ENCODE results near the gene MED17. TPM values are rescaled to one million over a fixed set of nuclear protein-coding genes. Genes with fewer than 3 reads are reported as not detected.

The MED17 gene
- total RNA-seq, 1 experiment from 2014 or later: 41.1 TPM

DNA sequence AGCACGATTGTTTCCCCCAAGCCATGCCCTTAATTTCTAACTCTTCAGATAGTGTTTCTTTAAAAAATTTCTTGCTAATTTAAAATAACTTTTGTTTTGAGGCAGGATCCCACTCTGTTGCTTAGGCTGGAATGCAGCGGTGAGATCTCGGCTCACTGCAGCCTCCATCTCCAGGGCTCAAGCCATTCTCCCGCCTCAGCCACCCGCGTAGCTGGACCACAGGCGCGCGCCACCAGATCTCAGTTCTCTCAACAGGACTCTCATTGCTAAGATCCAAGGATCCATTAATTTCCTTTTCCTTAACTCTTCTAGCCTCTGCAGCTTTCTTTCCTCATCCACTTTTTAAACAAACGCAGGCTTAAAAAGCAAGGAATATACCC, 327 bp upstream of the MED17 start:
- ChIA-PET CTCF (interaction anchor here (0.8 to 1.1 kb wide), 4 partner anchors 26 to 549 kb away, joined by 3 to 7 read pairs (median 4); partner anchors contain the start of genes C11orf54 and TAF1D), POLR2A (interaction anchor here (0.8 to 2.3 kb wide), 9 partner anchors 9 to 1186 kb away, joined by 3 to 39 read pairs (median 4); partner anchors contain the start of genes C11orf54 and TAF1D), RAD21 (ENCODE audit: low non-redundant PET in 1 of 2, low total read pairs in 2 of 2, uncharacterized antibody in 2 of 2, unreplicated experiment in 2 of 2) (interaction anchor here in 1 of 2 experiments (0.9 kb wide), 1 partner anchor 42 kb away, joined by 4 read pairs; the partner anchor contains the start of genes C11orf54 and TAF1D)
- H3K9me2 ChIP-seq (ENCODE audit: insufficient read depth): no peaks in the 10 kb centered on the region
- H3K4me2 ChIP-seq (ENCODE audit: low read length): peak overlapping the region; percentile 77
- TF ChIP-seq CBX3 (IDR thresholded peaks at IDR 0.05; ENCODE audit: low read depth) (no peak), SRF (IDR thresholded peaks at IDR 0.05; ENCODE audit: low read depth) (no peak)
- H3K27ac ChIP-seq (ENCODE audit: low read depth, low read length): peak overlapping the region; percentile 87
- no peaks in the 10 kb centered on the region for H3K9me3 ChIP-seq (ENCODE audit: control insufficient read depth in 1 of 2, insufficient read depth in 1 of 2, low read depth in 1 of 2, low read length in 2 of 2)
- DNase-seq (ENCODE audit: low read depth, low spot score) (no peak), ATAC-seq (peak; percentile 72)
- peak overlapping the region; percentile 98 for H3K9ac ChIP-seq (ENCODE audit: low read length)
- H3K36me3 ChIP-seq (ENCODE audit: control insufficient read depth in 1 of 2, insufficient read depth in 2 of 2, low read length in 2 of 2): peaks cover 3 to 8% of the 10 kb centered on the region in 2 experiments; a peak in 2 of 4 replicates
- peak overlapping the region; percentile 49 for H2AFZ ChIP-seq (ENCODE audit: low read depth, low read length, poor library complexity, severe bottlenecking)
- H3K79me2 ChIP-seq (ENCODE audit: insufficient read depth, low read length): peaks cover 47% of the 10 kb centered on the region
- H3K27me3 ChIP-seq (ENCODE audit: insufficient read depth, low read length): no peaks in the 10 kb centered on the region
- peaks cover 15% of the 10 kb centered on the region; the same call in 1 of the 2 replicates for H4K20me1 ChIP-seq (ENCODE audit: insufficient read depth)
- peaks cover 9 to 12% of the 10 kb centered on the region in 2 experiments; a peak in 3 of 4 replicates for H3K4me1 ChIP-seq (ENCODE audit: control insufficient read depth in 1 of 2, insufficient read depth in 2 of 2, low read length in 2 of 2)
- TSS peak; percentile 83 for BruUV-seq (replicated peaks)
- intact Hi-C loops (cut with micrococcal nuclease): loop anchor here (2.0 kb wide), 1 partner anchor 43 kb away; the partner anchor contains the start of genes C11orf54 and TAF1D
- H3K4me3 ChIP-seq (replicated peaks in 1 of 2; ENCODE audit: low read depth in 1 of 2, low read length in 2 of 2): peak overlapping the region; percentile 75 to 93

GRCh38 chr11:93784935-93785360, 866 bp downstream of the MED17 start:
- BruUV-seq (replicated peaks): no TSS peak
- intact Hi-C loops (cut with micrococcal nuclease): loop anchor here (2.0 kb wide), 1 partner anchor 44 kb away; the partner anchor contains the start of genes C11orf54 and TAF1D
- peak overlapping the region; percentile 75 to 93 for H3K4me3 ChIP-seq (replicated peaks in 1 of 2; ENCODE audit: low read depth in 1 of 2, low read length in 2 of 2)
- H3K4me1 ChIP-seq (ENCODE audit: control insufficient read depth in 1 of 2, insufficient read depth in 2 of 2, low read length in 2 of 2): peaks cover 9 to 12% of the 10 kb centered on the region in 2 experiments; a peak in 3 of 4 replicates
- ChIA-PET POLR2A (no interaction called here), RAD21 (ENCODE audit: low non-redundant PET in 1 of 2, low total read pairs in 2 of 2, uncharacterized antibody in 2 of 2, unreplicated experiment in 2 of 2) (no interaction called here), CTCF (no interaction called here)
- H3K4me2 ChIP-seq (ENCODE audit: low read length): peak overlapping the region; percentile 77
- ATAC-seq (peak; percentile 10), DNase-seq (ENCODE audit: low read depth, low spot score) (peak; percentile 2)
- peak overlapping the region; percentile 87 for H3K27ac ChIP-seq (ENCODE audit: low read depth, low read length)
- peaks cover 59% of the 10 kb centered on the region for H3K79me2 ChIP-seq (ENCODE audit: insufficient read depth, low read length)
- peaks cover 15% of the 10 kb centered on the region; the same call in 1 of the 2 replicates for H4K20me1 ChIP-seq (ENCODE audit: insufficient read depth)
- no peak for TF ChIP-seq EGR1 (IDR thresholded peaks at IDR 0.05; ENCODE audit: low read depth)
- no peak for TF ChIP-seq EZH2phosphoT487 (IDR thresholded peaks at IDR 0.05; ENCODE audit: borderline replicate concordance)
- no peaks in the 10 kb centered on the region for H3K27me3 ChIP-seq (ENCODE audit: insufficient read depth, low read length)
- H3K36me3 ChIP-seq (ENCODE audit: control insufficient read depth in 1 of 2, insufficient read depth in 2 of 2, low read length in 2 of 2): peaks cover 14 to 19% of the 10 kb centered on the region in 2 experiments; a peak in 3 of 4 replicates
- peak overlapping the region; percentile 98 for H3K9ac ChIP-seq (ENCODE audit: low read length)
- no peak overlapping the region for H2AFZ ChIP-seq (ENCODE audit: low read depth, low read length, poor library complexity, severe bottlenecking)
- no peaks in the 10 kb centered on the region for H3K9me2 ChIP-seq (ENCODE audit: insufficient read depth)
- H3K9me3 ChIP-seq (ENCODE audit: control insufficient read depth in 1 of 2, insufficient read depth in 1 of 2, low read depth in 1 of 2, low read length in 2 of 2): no peaks in the 10 kb centered on the region
